Upper lobe of left lung (tissue), 4 donors: ENCODE results near the gene MPC1.

Experiments
- CTCF ChIP-seq, 6 experiments: fragments of 450-650 bp in 4 of 6; fragments of 200-600 bp in 2 of 6; sonication (generic) in 2 of 6; IDR thresholded peaks; one replicate each; pipeline ENCODE4 v1.5.1; 2016 to 2019; ENCODE audit warnings: antibody characterized with exemption in 6 of 6
- EP300 ChIP-seq, 4 donors: sonication (generic); formaldehyde crosslinking; IDR thresholded peaks; one replicate each; pipeline ENCODE4 v1.5.1; 2017; ENCODE audit warnings: antibody characterized with exemption in 4 of 4, control low read depth in 2 of 4
- POLR2A ChIP-seq, 4 donors: fragments of 450-650 bp; IDR thresholded peaks; one replicate each; pipeline ENCODE4 v1.5.1; 2016 to 2017; ENCODE audit warnings: antibody characterized with exemption in 4 of 4, mild to moderate bottlenecking in 2 of 4
- POLR2AphosphoS5 ChIP-seq, 2 donors: sonication (generic); formaldehyde crosslinking; IDR thresholded peaks; one replicate each; pipeline ENCODE4 v1.5.1; 2017; ENCODE audit warnings: antibody characterized with exemption in 2 of 2

- TF ChIP-seq CTCF (IDR thresholded peaks at IDR 0.05) (no peak), EP300 (IDR thresholded peaks at IDR 0.05) (no peak), POLR2A (IDR thresholded peaks at IDR 0.05) (no peak), POLR2AphosphoS5 (IDR thresholded peaks at IDR 0.05) (no peak)
Measured at GRCh38 chr6:166408936-166409755, 26.4 kb upstream of the MPC1 start.
